ENCODE measurements around the gene GOLGA7B. TPM values are rescaled to one million over a fixed set of nuclear protein-coding genes. Genes with fewer than 3 reads are reported as not detected.

GOLGA7B gene
- 1.2 and 2.7 TPM in 2 replicates for total RNA-seq

DNA sequence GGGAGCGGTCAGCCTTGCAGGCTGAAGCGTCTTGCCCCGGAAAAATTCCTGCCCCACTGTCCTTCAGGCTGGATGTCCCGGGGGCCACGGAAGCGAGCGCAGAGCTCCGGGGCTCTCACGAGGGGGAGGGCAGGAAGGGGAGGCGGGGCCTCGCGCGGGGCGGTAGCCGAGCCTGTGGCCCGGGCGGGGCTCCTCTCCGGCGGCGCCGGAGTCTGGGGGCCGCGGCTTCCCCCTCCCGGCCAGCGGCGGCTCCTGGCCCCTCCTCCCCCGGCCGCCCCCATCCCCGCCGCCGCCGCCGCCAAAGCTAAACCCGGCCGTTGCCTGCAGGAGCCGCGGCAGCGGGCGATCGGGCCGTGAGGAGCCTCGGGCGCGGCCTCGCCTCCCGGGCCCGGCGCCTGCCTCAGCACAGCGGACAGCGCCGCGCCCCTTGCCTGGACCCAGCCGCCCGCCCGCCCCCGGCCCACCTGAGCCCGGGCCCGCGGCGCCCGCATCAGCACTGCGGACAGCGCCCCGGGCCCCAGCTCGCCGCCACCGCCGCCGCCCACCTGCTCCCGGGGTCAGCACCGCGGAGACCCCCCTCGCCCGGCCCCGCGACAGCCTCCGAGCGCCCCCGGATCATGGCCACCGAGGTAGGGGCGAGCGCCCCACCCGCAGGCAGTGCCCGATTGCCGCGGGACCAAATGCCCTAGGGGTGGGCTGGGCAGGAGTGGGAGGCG is at the start of gene GOLGA7B:
Gene GOLGA7B (plus strand): TSS at position 157 of the 716 bp plus-strand sequence. CDS start 461 bp downstream, at position 618.
- TF ChIP-seq, protein P1, sequence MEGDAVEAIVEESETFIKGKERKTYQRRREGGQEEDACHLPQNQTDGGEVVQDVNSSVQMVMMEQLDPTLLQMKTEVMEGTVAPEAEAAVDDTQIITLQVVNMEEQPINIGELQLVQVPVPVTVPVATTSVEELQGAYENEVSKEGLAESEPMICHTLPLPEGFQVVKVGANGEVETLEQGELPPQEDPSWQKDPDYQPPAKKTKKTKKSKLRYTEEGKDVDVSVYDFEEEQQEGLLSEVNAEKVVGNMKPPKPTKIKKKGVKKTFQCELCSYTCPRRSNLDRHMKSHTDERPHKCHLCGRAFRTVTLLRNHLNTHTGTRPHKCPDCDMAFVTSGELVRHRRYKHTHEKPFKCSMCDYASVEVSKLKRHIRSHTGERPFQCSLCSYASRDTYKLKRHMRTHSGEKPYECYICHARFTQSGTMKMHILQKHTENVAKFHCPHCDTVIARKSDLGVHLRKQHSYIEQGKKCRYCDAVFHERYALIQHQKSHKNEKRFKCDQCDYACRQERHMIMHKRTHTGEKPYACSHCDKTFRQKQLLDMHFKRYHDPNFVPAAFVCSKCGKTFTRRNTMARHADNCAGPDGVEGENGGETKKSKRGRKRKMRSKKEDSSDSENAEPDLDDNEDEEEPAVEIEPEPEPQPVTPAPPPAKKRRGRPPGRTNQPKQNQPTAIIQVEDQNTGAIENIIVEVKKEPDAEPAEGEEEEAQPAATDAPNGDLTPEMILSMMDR (IDR thresholded peaks at IDR 0.05; ENCODE audit: insufficient read depth, low read length, poor library complexity, severe bottlenecking): no peak
- Histone ChIP-seq H3K4me3 (ENCODE audit: low read depth, low read length) (peak within 1 kb of the TSS; percentile 42), H3K36me3 (ENCODE audit: control insufficient read depth, insufficient read depth, low read length) (no peaks in the 10 kb centered on the region), H3K27me3 (ENCODE audit: control insufficient read depth, insufficient read depth, low read length) (peaks cover 11% of the 10 kb centered on the region)
- DNase-seq (ENCODE audit: low read depth): no peak

DNA sequence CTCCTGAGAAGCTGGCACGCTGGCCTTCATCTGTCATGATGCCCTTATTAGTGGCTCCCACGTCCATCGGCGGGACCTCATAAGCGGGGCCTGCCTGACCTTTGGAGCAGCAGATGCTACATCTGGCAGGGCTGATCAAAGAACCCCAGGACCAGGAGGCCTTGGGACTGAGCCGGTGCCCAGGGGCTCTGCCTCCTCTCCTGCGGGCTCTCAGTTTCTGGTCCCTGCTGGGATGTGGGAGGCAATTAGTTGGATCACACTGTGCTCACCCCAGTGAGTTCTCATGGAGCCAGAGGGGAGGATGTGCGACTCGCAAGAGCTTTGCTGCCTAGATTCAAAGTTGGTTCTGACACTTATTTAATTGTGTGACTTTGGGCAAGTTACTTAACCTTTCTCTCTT is 49.2 kb upstream of the GOLGA7B start:
- TF ChIP-seq, protein P1 (IDR thresholded peaks at IDR 0.05; ENCODE audit: insufficient read depth, low read length, poor library complexity, severe bottlenecking): no peak
- no peak for DNase-seq (ENCODE audit: low read depth)
- no peak overlapping the region for H3K4me3 ChIP-seq (ENCODE audit: low read depth, low read length)
- H3K27me3 ChIP-seq (ENCODE audit: control insufficient read depth, insufficient read depth, low read length): peaks cover 7% of the 10 kb centered on the region
- H3K36me3 ChIP-seq (ENCODE audit: control insufficient read depth, insufficient read depth, low read length): no peaks in the 10 kb centered on the region

DNA sequence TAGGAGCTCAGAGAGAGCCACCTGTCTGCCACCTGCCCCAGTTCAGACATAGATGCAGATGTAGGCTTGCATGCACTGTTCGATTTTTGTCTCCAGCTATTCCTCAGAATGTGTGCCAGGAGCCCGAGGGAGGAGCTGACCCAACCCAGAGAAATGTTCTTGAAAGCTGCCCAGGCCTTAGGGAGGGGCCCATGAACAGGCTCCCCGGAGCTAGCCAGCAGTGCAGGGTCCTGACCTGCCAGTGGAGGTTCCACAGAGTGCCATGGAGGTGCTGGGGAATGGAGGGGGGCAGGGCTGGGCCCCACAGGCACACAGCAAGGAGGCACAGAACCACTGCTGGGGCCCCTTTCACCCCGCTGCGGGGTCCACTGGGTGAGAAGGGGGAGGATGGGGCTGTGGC is 48.2 kb upstream of the GOLGA7B start:
- no peak for DNase-seq (ENCODE audit: low read depth)
- TF ChIP-seq, protein P1 (IDR thresholded peaks at IDR 0.05; ENCODE audit: insufficient read depth, low read length, poor library complexity, severe bottlenecking): no peak
- peaks cover 7% of the 10 kb centered on the region for H3K27me3 ChIP-seq (ENCODE audit: control insufficient read depth, insufficient read depth, low read length)

DNA sequence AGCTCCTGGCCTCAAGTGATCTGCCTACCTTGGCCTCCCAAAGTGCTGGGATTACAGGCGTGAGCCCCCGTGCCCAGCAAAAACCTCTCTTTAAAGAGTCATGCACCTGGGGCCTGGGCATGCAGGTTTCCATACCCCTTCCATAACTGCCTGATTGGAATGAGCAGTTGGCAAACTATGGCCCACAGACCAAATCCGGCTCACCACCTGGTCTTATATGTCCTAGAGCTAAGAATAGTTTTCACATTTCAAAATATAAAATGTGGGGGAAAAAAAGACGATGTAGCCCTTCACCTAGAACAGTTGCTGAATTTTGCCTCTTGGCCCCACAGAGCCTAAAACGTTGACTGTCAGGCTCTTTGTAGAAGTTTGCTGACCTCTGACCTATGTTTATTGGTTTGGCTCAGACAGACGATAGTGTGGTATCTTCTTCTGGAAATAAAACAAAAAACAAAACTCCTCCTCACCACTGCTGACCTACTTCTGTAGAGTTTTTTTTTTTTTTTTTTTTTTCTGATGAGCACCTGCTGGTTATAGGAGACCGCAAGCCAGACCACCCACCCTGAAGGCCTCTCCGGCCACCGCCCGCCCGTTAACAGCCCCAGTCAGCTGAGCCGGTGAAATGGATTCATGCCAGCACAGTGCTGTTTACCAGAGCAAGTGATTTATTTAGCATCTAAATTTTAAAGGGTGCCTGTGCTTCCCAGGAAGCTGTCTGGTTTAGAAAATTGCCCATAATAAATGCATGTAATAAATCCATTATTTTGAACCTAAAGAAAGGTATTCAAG is 44.4 kb upstream of the GOLGA7B start:
- Histone ChIP-seq H3K27me3 (ENCODE audit: control insufficient read depth, insufficient read depth, low read length) (peaks cover 4% of the 10 kb centered on the region), H3K4me3 (ENCODE audit: low read depth, low read length) (no peak overlapping the region), H3K36me3 (ENCODE audit: control insufficient read depth, insufficient read depth, low read length) (no peaks in the 10 kb centered on the region)
- TF ChIP-seq, protein P1 (IDR thresholded peaks at IDR 0.05; ENCODE audit: insufficient read depth, low read length, poor library complexity, severe bottlenecking): no peak
- DNase-seq (ENCODE audit: low read depth): no peak

More for the DNA sequence above, 48.2 kb upstream of the GOLGA7B start:
- Histone ChIP-seq H3K36me3 (ENCODE audit: control insufficient read depth, insufficient read depth, low read length) (no peaks in the 10 kb centered on the region), H3K4me3 (ENCODE audit: low read depth, low read length) (no peak overlapping the region)

DNA sequence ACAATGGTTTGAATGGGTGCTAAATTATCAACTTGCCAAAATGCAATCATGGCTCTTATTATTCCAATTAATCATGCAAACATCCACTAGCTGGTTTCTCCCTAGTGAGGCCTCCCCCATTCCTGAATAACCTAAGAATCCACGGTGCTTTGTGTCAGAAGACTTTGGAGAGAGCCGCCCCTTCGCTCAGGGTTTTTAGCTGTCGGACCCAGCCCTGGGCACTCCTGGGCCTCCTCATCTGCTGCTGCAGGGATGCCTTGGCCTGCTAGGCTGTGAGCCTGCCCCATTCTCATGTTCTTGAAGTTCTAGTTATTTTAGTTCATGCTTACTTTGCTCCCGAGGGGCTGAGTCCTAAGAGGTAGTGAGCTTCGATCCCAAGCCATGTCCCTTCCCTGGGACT is 43.7 kb upstream of the GOLGA7B start:
- TF ChIP-seq, protein P1 (IDR thresholded peaks at IDR 0.05; ENCODE audit: insufficient read depth, low read length, poor library complexity, severe bottlenecking): no peak
- no peaks in the 10 kb centered on the region for H3K36me3 ChIP-seq (ENCODE audit: control insufficient read depth, insufficient read depth, low read length)
- H3K27me3 ChIP-seq (ENCODE audit: control insufficient read depth, insufficient read depth, low read length): peaks cover 4% of the 10 kb centered on the region
- DNase-seq (ENCODE audit: low read depth): no peak
- H3K4me3 ChIP-seq (ENCODE audit: low read depth, low read length): no peak overlapping the region
